Hippocampal formation (tissue), 2 donors: Measurements from ENCODE around the gene MISP.

Source experiments
- DNase-seq, 2 donors: peaks; one replicate each; lab custom pipeline; 2025; lab: John Stamatoyannopoulos, UW

MISP gene

GRCh38 chr19:746956-747355 is 4.0 kb upstream of the MISP start:
- no peak for DNase-seq

- no peak for DNase-seq
These were observed 3.3 kb upstream of the MISP start for GRCh38 chr19:747432-748273.

- DNase-seq = no peak
These were observed 2.7 kb upstream of the MISP start for GRCh38 chr19:748274-748598.

- no peak for DNase-seq
These were observed 1.1 kb upstream of the MISP start for GRCh38 chr19:749811-750210.

- DNase-seq = no peak
These were observed 809 bp downstream of the MISP start for GRCh38 chr19:751501-752341.

- no peak for DNase-seq
These were observed 2.0 kb downstream of the MISP start for GRCh38 chr19:752652-753517.

GRCh38 chr19:754530-754929 is 3.6 kb downstream of the MISP start:
- DNase-seq = no peak

GRCh38 chr19:755063-755462 is 4.2 kb downstream of the MISP start:
- DNase-seq = no peak

- no peak for DNase-seq
These were observed 5.3 kb downstream of the MISP start for GRCh38 chr19:756236-756635.

GRCh38 chr19:756821-757688 is 6.1 kb downstream of the MISP start:
- no peak for DNase-seq

- no peak for DNase-seq
These were observed 7.1 kb downstream of the MISP start for GRCh38 chr19:757811-758668.

GRCh38 chr19:763181-763580 is 12.3 kb downstream of the MISP start:
- DNase-seq = no peak

- DNase-seq = no peak
These were observed 13.0 kb downstream of the MISP start for GRCh38 chr19:763869-764268.

- no peak for DNase-seq
These were observed 13.4 kb downstream of the MISP start for GRCh38 chr19:764301-764700.

GRCh38 chr19:765179-765738 is 14.3 kb downstream of the MISP start:
- DNase-seq = no peak

GRCh38 chr19:768424-768823 is 17.5 kb downstream of the MISP start:
- no peak for DNase-seq

- no peak for DNase-seq
These were observed 18.7 kb downstream of the MISP start for GRCh38 chr19:769616-770015.

GRCh38 chr19:771332-771785 is 20.4 kb downstream of the MISP start:
- no peak for DNase-seq

GRCh38 chr19:772063-772462 is 21.2 kb downstream of the MISP start:
- no peak for DNase-seq
